Measurements from ENCODE around the gene PEPD. TPM values are rescaled to one million over a fixed set of nuclear protein-coding genes. Genes with fewer than 3 reads are reported as not detected.

The PEPD gene
- total and polyA plus RNA-seq, 4 donors, result 48.2 to 186 (median 55.5) TPM

- intact Hi-C loops (cut with DNase I), result no loop called here
- no peak overlapping the region for H3K4me3 ChIP-seq (ENCODE audit: low read length in 2 of 2)
- H3K4me1 ChIP-seq (ENCODE audit: control insufficient read depth in 1 of 2, insufficient read depth in 2 of 2, low read length in 2 of 2), result no peaks in the 10 kb centered on the region
- H3K27me3 ChIP-seq (ENCODE audit: control insufficient read depth in 1 of 2, insufficient read depth in 2 of 2, low read length in 1 of 2), result no peaks in the 10 kb centered on the region
- ATAC-seq (ENCODE audit: low FRiP score) (no peak), DNase-seq (no peak)
- no peaks in the 10 kb centered on the region for H3K9me3 ChIP-seq (ENCODE audit: control insufficient read depth, low read length)
- no peak overlapping the region for H3K27ac ChIP-seq (ENCODE audit: low read depth in 1 of 2, low read length in 2 of 2)
- 19 to 31% methylated on average over 5 to 6 of the region's 6 CpGs for whole genome bisulfite sequencing, 2 donors
- H3K36me3 ChIP-seq (ENCODE audit: control insufficient read depth in 1 of 2, insufficient read depth in 2 of 2, low read length in 1 of 2), result no peaks in the 10 kb centered on the region
These were observed 11.4 kb upstream of the PEPD start for GRCh38 chr19:33532859-33533460.

- no peak overlapping the region for H3K4me3 ChIP-seq (ENCODE audit: low read length in 2 of 2)
- DNase-seq (no peak), ATAC-seq (ENCODE audit: low FRiP score) (no peak)
- intact Hi-C loops (cut with DNase I), result no loop called here
- no peaks in the 10 kb centered on the region for H3K36me3 ChIP-seq (ENCODE audit: control insufficient read depth in 1 of 2, insufficient read depth in 2 of 2, low read length in 1 of 2)
- no peaks in the 10 kb centered on the region for H3K27me3 ChIP-seq (ENCODE audit: control insufficient read depth in 1 of 2, insufficient read depth in 2 of 2, low read length in 1 of 2)
- 60 to 64% methylated on average over 4 of the region's 4 CpGs for WGBS, 2 donors
- H3K9me3 ChIP-seq (ENCODE audit: control insufficient read depth, low read length), result no peaks in the 10 kb centered on the region
- H3K4me1 ChIP-seq (ENCODE audit: control insufficient read depth in 1 of 2, insufficient read depth in 2 of 2, low read length in 2 of 2), result no peaks in the 10 kb centered on the region
- H3K27ac ChIP-seq (ENCODE audit: low read depth in 1 of 2, low read length in 2 of 2), result no peak overlapping the region
These were observed 9.3 kb upstream of the PEPD start for GRCh38 chr19:33530842-33531241.

- WGBS, 2 donors, result 52 to 54% methylated on average over 3 of the region's 3 CpGs
- ATAC-seq (ENCODE audit: low FRiP score) (no peak), DNase-seq (no peak)
- Histone ChIP-seq H3K9me3 (ENCODE audit: control insufficient read depth, low read length) (no peaks in the 10 kb centered on the region), H3K27ac (ENCODE audit: low read depth in 1 of 2, low read length in 2 of 2) (no peak overlapping the region), H3K4me3 (ENCODE audit: low read length in 2 of 2) (no peak overlapping the region), H3K27me3 (ENCODE audit: control insufficient read depth in 1 of 2, insufficient read depth in 2 of 2, low read length in 1 of 2) (no peaks in the 10 kb centered on the region), H3K4me1 (ENCODE audit: control insufficient read depth in 1 of 2, insufficient read depth in 2 of 2, low read length in 2 of 2) (no peaks in the 10 kb centered on the region), H3K36me3 (ENCODE audit: control insufficient read depth in 1 of 2, insufficient read depth in 2 of 2, low read length in 1 of 2) (no peaks in the 10 kb centered on the region)
- intact Hi-C loops (cut with DNase I), result no loop called here
These were observed 8.7 kb upstream of the PEPD start for GRCh38 chr19:33530296-33530695.

GRCh38 chr19:33529094-33529676 is 7.6 kb upstream of the PEPD start:
- no peaks in the 10 kb centered on the region for H3K27me3 ChIP-seq (ENCODE audit: control insufficient read depth in 1 of 2, insufficient read depth in 2 of 2, low read length in 1 of 2)
- H3K9me3 ChIP-seq (ENCODE audit: control insufficient read depth, low read length), result no peaks in the 10 kb centered on the region
- no peak overlapping the region for H3K27ac ChIP-seq (ENCODE audit: low read depth in 1 of 2, low read length in 2 of 2)
- no peaks in the 10 kb centered on the region for H3K4me1 ChIP-seq (ENCODE audit: control insufficient read depth in 1 of 2, insufficient read depth in 2 of 2, low read length in 2 of 2)
- ATAC-seq (ENCODE audit: low FRiP score) (no peak), DNase-seq (no peak)
- 63 to 75% methylated on average over 12 of the region's 12 CpGs for whole genome bisulfite sequencing, 2 donors
- H3K4me3 ChIP-seq (ENCODE audit: low read length in 2 of 2), result no peak overlapping the region
- H3K36me3 ChIP-seq (ENCODE audit: control insufficient read depth in 1 of 2, insufficient read depth in 2 of 2, low read length in 1 of 2), result no peaks in the 10 kb centered on the region
- intact Hi-C loops (cut with DNase I), result loop anchor here in 1 of 2 donors (10.0 kb wide), 1 partner anchor 554 kb away; the partner anchor contains the start of genes CEP89 and FAAP24

GRCh38 chr19:33528404-33528803 is 6.8 kb upstream of the PEPD start:
- Histone ChIP-seq H3K9me3 (ENCODE audit: control insufficient read depth, low read length) (no peaks in the 10 kb centered on the region), H3K4me1 (ENCODE audit: control insufficient read depth in 1 of 2, insufficient read depth in 2 of 2, low read length in 2 of 2) (no peaks in the 10 kb centered on the region), H3K36me3 (ENCODE audit: control insufficient read depth in 1 of 2, insufficient read depth in 2 of 2, low read length in 1 of 2) (no peaks in the 10 kb centered on the region), H3K27me3 (ENCODE audit: control insufficient read depth in 1 of 2, insufficient read depth in 2 of 2, low read length in 1 of 2) (no peaks in the 10 kb centered on the region), H3K27ac (ENCODE audit: low read depth in 1 of 2, low read length in 2 of 2) (no peak overlapping the region), H3K4me3 (ENCODE audit: low read length in 2 of 2) (no peak overlapping the region)
- DNase-seq (no peak), ATAC-seq (ENCODE audit: low FRiP score) (no peak)
- 68 to 87% methylated on average over 2 of the region's 2 CpGs for WGBS, 2 donors
- intact Hi-C loops (cut with DNase I), result loop anchor here in 1 of 2 donors (10.0 kb wide), 1 partner anchor 554 kb away; the partner anchor contains the start of genes CEP89 and FAAP24

- no peaks in the 10 kb centered on the region for H3K4me1 ChIP-seq (ENCODE audit: control insufficient read depth in 1 of 2, insufficient read depth in 2 of 2, low read length in 2 of 2)
- intact Hi-C loops (cut with DNase I), result loop anchor here in 1 of 2 donors (10.0 kb wide), 1 partner anchor 552 kb away; the partner anchor contains the start of genes CEP89 and FAAP24
- no peaks in the 10 kb centered on the region for H3K36me3 ChIP-seq (ENCODE audit: control insufficient read depth in 1 of 2, insufficient read depth in 2 of 2, low read length in 1 of 2)
- no peak for DNase-seq
- ATAC-seq (ENCODE audit: low FRiP score), result no peak
- H3K27ac ChIP-seq (ENCODE audit: low read depth in 1 of 2, low read length in 2 of 2), result no peak overlapping the region
- H3K27me3 ChIP-seq (ENCODE audit: control insufficient read depth in 1 of 2, insufficient read depth in 2 of 2, low read length in 1 of 2), result no peaks in the 10 kb centered on the region
- no peak overlapping the region for H3K4me3 ChIP-seq (ENCODE audit: low read length in 2 of 2)
- no peaks in the 10 kb centered on the region for H3K9me3 ChIP-seq (ENCODE audit: control insufficient read depth, low read length)
- WGBS, 2 donors, result 51 to 57% methylated on average over 2 of the region's 2 CpGs
These were observed 5.5 kb upstream of the PEPD start for GRCh38 chr19:33527125-33527524.

- WGBS, 2 donors, result 62% methylated on average over 17 of the region's 17 CpGs
- Histone ChIP-seq H3K4me3 (ENCODE audit: low read length in 2 of 2) (no peak overlapping the region), H3K4me1 (ENCODE audit: control insufficient read depth in 1 of 2, insufficient read depth in 2 of 2, low read length in 2 of 2) (no peaks in the 10 kb centered on the region), H3K9me3 (ENCODE audit: control insufficient read depth, low read length) (no peaks in the 10 kb centered on the region), H3K27me3 (ENCODE audit: control insufficient read depth in 1 of 2, insufficient read depth in 2 of 2, low read length in 1 of 2) (no peaks in the 10 kb centered on the region), H3K27ac (ENCODE audit: low read depth in 1 of 2, low read length in 2 of 2) (no peak overlapping the region), H3K36me3 (ENCODE audit: control insufficient read depth in 1 of 2, insufficient read depth in 2 of 2, low read length in 1 of 2) (no peaks in the 10 kb centered on the region)
- no peak for ATAC-seq (ENCODE audit: low FRiP score)
- intact Hi-C loops (cut with DNase I), result loop anchor here (5.0 to 10.0 kb wide), 2 partner anchors 549 to 648 kb away; partner anchors contain the start of genes CEP89 (in 1 of the 2), FAAP24 (in 1 of the 2) and LSM14A (in 1 of the 2)
- no peak for DNase-seq
These were observed 2.6 kb upstream of the PEPD start for GRCh38 chr19:33524024-33524664.

- Histone ChIP-seq H3K4me1 (ENCODE audit: control insufficient read depth in 1 of 2, insufficient read depth in 2 of 2, low read length in 2 of 2) (no peaks in the 10 kb centered on the region), H3K4me3 (ENCODE audit: low read length in 2 of 2) (no peak overlapping the region), H3K27ac (ENCODE audit: low read depth in 1 of 2, low read length in 2 of 2) (no peak overlapping the region), H3K9me3 (ENCODE audit: control insufficient read depth, low read length) (no peaks in the 10 kb centered on the region), H3K36me3 (ENCODE audit: control insufficient read depth in 1 of 2, insufficient read depth in 2 of 2, low read length in 1 of 2) (no peaks in the 10 kb centered on the region), H3K27me3 (ENCODE audit: control insufficient read depth in 1 of 2, insufficient read depth in 2 of 2, low read length in 1 of 2) (no peaks in the 10 kb centered on the region)
- intact Hi-C loops (cut with DNase I), result loop anchor here (5.0 to 10.0 kb wide), 2 partner anchors 548 to 649 kb away; partner anchors contain the start of genes CEP89 (in 1 of the 2), FAAP24 (in 1 of the 2) and LSM14A (in 1 of the 2)
- WGBS, 2 donors, result 8 to 39% methylated on average over 2 of the region's 2 CpGs
- DNase-seq (no peak), ATAC-seq (ENCODE audit: low FRiP score) (no peak)
These were observed 1.6 kb upstream of the PEPD start for GRCh38 chr19:33523167-33523566.

Data from aorta (tissue), 5 donors.